GM10266 (cell line): ENCODE data around the gene DNAJB6.

Experiments used
- DNase-seq: peaks from one replicate; pipeline ENCODE4 v3.0.0; 2012; ENCODE audit errors: extremely low spot score
- TF ChIP-seq, protein P1 (sequence below): IDR thresholded peaks from 2 replicates; pipeline ENCODE4 v1.5.1; 2012; ENCODE audit warnings: mild to moderate bottlenecking, low read depth; ENCODE audit not compliant: control insufficient read depth, insufficient read depth; ENCODE audit errors: missing control alignments

The DNAJB6 gene

DNA sequence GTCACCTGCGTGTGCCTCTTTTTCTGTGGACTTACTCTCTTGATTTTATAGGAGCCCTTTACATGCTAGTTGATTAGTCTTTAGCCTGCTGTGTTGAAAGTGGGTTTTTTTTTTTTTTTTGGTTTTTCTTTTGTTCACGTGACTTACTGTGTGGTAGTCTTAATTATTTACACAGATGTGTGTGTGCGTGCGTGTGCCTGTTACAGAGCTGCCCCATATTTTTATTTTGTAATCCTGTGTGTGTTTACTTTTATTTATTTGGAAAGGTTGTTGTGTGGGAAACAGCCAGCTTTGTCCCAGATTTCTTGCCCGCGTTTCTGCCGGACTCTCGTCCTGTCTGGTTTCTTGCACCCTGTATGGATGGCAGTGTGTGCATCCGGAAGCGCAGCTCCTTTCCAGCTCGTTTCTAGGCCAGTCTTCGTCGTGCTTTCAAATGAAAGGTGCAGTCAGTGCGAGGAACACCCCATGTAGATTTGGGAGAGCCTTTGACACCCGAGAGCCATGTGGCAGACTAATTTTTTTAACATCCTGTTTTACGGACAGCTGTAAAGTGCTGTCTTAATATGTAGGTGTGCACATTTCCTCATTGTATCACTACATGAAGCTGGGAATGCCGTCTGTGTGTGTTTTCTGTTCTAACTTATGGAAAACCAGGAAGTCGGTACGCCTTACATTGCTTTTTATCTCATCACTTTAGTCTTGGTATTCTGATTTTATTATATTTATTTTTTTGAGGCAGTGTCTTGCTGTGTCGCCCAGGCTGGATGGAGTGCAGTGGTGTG is 55.6 kb downstream of the DNAJB6 start:
- no peak for DNase-seq
- TF ChIP-seq, protein P1, sequence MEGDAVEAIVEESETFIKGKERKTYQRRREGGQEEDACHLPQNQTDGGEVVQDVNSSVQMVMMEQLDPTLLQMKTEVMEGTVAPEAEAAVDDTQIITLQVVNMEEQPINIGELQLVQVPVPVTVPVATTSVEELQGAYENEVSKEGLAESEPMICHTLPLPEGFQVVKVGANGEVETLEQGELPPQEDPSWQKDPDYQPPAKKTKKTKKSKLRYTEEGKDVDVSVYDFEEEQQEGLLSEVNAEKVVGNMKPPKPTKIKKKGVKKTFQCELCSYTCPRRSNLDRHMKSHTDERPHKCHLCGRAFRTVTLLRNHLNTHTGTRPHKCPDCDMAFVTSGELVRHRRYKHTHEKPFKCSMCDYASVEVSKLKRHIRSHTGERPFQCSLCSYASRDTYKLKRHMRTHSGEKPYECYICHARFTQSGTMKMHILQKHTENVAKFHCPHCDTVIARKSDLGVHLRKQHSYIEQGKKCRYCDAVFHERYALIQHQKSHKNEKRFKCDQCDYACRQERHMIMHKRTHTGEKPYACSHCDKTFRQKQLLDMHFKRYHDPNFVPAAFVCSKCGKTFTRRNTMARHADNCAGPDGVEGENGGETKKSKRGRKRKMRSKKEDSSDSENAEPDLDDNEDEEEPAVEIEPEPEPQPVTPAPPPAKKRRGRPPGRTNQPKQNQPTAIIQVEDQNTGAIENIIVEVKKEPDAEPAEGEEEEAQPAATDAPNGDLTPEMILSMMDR: no peak

DNA sequence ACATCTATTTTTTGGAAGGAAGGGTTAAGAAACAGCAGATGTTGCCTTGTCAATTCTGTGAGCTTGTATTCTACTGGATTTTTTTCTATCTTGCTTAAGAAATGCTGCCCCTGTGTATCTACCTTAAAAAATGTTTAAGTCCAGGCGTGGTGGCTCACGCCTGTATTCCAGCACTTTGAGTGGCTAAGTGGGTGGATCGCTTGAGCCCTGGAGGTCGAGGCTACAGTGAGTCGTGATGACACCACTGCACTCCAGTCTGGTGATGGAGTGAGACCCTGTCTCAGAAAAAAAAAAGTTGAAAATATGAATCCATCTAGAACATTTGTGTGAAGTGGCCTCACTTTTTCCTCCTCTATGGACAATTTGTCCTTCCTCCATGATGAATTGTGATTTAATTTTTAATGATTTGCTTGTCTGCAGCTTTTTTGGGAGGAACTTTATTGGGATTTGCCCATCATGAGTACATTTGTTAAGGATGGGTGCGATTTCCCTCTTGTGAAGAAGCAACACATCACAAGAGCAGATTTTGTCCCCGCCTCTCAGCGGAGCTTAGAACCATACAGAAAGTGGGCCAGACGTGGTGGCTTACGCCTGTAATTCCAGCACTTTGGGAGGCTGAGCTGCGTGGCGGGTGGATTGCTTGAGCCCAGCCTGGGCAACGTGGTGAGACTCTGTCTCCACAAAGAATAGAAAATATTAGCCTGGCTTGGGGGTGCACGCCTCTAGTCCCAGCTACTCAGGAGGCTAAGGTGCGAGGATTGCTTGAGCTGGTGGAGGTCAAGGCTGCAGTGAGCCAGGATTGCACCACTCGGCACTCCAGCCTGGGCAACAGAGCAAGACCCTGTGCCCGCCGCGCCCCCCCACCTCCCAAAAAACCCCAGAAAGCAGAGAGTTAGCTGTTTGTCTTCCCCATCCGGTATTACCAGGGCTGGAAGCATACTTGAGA is 57.7 kb downstream of the DNAJB6 start:
- TF ChIP-seq, protein P1: no peak
- DNase-seq: no peak

DNA sequence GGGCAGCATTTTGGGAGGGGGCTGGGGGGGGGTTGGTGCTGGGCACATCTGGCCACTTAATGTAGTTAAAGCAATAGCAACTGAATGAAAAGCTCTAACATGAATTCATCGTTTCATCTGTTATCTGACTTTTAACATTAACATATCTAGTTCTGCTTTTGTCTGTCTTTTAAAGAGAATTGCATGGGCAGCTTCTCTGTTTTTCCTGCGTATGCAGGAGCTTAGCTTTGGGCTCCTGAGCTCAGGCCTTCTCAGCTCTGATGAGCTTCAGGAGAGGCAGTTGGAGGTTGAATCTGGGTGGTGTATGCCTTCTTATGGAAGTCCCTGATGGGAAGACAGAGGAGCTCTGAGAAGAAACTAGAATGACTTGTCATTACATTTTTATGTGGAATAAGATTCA is 58.4 kb downstream of the DNAJB6 start:
- TF ChIP-seq, protein P1: no peak
- no peak for DNase-seq

DNA sequence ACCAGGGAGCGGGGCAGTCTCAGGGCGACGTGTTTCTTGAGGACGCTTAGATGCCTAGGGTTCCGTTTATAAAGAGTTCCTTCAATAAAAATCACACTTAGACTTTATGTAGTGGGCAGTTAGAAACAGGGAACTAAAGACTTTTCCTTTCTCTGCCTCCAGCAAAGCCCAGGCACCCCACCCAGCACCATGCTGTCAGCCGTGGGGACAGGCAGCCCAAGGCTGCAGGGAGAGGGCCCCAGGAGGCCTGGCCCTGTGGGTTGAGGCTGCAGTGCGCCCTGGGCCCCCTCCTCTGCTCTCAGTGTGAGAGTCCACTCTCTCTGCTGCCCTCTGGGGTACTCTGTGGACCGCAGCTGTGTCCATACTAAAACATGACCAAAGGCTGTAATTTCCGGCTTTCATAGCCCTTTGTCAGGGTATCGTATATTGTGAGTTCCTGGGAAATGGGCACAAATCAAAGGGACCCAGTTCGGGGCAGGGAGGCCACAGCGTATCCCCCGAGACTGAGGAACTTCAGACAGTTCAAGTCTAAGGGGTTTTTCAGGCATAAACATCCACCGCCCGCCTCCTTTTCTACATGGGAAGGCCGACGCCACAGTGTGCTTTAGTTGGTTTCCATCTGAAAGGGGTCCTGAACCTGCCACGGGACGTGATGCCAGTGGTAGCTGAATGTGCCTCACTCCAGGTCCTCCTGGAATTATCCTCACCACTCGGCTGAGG is 59.7 kb downstream of the DNAJB6 start:
- TF ChIP-seq, protein P1: no peak
- no peak for DNase-seq

DNA sequence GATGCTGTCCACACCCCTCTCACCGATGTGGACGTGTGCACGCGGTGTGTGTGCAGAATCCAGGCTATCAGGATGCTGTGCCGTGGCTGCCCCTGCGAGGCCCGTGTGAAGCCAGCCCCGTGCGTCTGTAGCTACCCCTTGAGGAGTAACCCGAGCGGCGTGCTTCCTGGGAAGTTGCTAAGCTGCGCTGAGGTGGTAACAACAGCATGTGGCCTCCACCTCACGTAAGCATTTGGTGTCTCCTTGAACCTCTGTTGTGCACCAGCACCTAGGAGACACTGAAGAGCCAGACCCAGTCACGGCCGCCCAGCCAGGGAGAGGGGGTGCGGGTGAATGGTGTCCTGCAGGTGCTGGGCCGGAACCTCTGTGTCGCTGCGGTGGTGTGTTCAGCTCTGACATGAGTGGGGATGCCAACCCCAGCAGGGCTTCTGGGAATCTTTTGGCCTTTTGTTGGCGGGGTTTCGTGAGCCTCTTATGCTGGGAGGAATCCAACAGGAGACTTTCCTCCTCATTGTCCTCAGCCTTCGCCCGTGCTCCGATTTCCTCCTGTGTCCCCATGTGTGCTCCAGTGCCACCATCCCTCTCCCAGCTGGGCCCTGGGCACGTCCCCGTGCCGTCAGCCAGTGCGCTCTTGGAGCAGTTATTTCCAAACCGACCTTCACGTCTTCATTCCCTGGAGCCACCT is 60.4 kb downstream of the DNAJB6 start:
- DNase-seq: no peak
- TF ChIP-seq, protein P1: no peak

DNA sequence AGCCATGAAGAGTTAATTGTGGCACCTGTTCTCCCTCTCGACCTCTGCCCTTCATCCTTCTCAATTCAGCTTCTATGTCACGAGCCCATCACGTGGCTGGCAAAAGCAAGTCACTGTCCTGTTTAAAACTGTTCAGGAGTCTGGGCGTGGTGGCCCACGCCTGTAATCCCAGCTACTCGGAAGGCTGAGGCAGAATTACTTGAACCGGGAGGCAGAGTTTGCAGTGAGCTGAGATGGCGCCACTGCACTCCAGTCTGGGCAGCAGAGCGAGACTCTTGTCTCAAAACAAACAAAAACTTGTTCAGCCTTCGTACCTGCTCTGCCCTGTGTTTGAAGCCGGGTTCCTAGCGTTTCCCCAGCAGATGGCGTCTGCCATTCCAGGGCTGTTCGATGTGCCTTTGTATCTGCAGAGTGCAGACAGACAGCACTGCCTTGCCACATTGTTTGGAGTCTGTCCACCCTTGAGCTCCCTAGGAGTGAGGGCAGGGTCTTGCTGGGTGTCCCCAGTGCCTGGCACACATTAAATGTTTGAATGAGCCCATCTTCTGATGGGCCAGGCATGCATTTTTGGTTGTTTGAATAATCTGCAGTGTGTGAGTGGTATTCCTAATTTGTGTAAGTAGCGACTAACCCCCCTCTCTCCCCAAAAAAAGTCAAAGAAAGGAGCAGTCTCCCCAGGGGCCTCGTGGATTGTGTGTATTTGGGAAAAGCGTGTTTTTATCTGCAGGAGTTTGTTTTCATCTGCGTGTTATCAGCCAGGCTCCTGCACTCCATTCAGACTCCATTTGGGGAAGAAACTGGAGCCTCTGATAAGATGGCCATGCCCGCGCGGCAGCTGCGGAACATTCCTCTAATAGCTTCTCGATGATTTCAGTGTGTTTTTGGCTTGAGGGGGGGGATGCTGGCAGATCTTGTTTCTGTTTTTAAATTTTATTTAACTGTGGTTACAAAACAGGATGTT is 61.2 kb downstream of the DNAJB6 start:
- TF ChIP-seq, protein P1: peak; percentile 42
- DNase-seq: no peak
